DOHH2 (cell line): ENCODE measurements around the gene MC2R.

Experiments used
- H3F3A ChIP-seq: fragments of 200-600 bp; sonication (generic), shearing (Covaris generic); 2 replicates; pipeline ENCODE4 v1.6.0; 2016; ENCODE audit warnings: antibody characterized with exemption, mild to moderate bottlenecking; ENCODE audit not compliant: control insufficient read depth, insufficient read depth
- H3K27ac ChIP-seq: fragments of 200-600 bp; sonication (generic); 2 replicates; pipeline ENCODE4 v1.5.1; 2014; ENCODE audit warnings: low read depth, mild to moderate bottlenecking, low read length, moderate library complexity
- H3K27me3 ChIP-seq: fragments of 200-600 bp; sonication (generic); 2 replicates; pipeline ENCODE4 v1.6.1; 2014; ENCODE audit warnings: mild to moderate bottlenecking, low read length, mixed read lengths; ENCODE audit not compliant: control insufficient read depth
- H3K36me3 ChIP-seq: fragments of 200-600 bp; sonication (generic); 2 replicates; pipeline ENCODE4 v1.6.1; 2014; ENCODE audit warnings: mild to moderate bottlenecking, low read length, moderate library complexity, mixed read lengths; ENCODE audit not compliant: control insufficient read depth
- H3K4me1 ChIP-seq: fragments of 200-600 bp; sonication (generic); 2 replicates; pipeline ENCODE4 v1.6.1; 2014; ENCODE audit warnings: mild to moderate bottlenecking, low read length, mixed read lengths; ENCODE audit not compliant: control insufficient read depth
- H3K4me2 ChIP-seq: fragments of 200-600 bp; sonication (generic); 2 replicates; pipeline ENCODE4 v1.6.0; 2014; ENCODE audit warnings: mild to moderate bottlenecking, low read length, moderate library complexity
- H3K4me3 ChIP-seq: fragments of 200-600 bp; sonication (generic); 2 replicates; pipeline ENCODE4 v1.5.1; 2014; ENCODE audit warnings: mild to moderate bottlenecking, low read length, mixed read lengths
- H3K79me2 ChIP-seq: fragments of 200-600 bp; sonication (generic); 2 replicates; pipeline ENCODE4 v1.6.1; 2014; ENCODE audit warnings: mild to moderate bottlenecking, low read length, mixed read lengths; ENCODE audit not compliant: control insufficient read depth
- H3K9me2 ChIP-seq: fragments of 200-600 bp; sonication (generic); replicated peaks from 2 replicates; pipeline ENCODE4 v1.6.1; 2014; ENCODE audit warnings: mild to moderate bottlenecking, low read length, mixed read lengths; ENCODE audit not compliant: control insufficient read depth
- H3K9me3 ChIP-seq: fragments of 200-600 bp; sonication (generic); 2 replicates; pipeline ENCODE4 v1.6.1; 2014; ENCODE audit warnings: antibody characterized with exemption, low read length, mixed read lengths; ENCODE audit not compliant: control insufficient read depth, insufficient read depth
- H4K20me1 ChIP-seq: fragments of 200-600 bp; sonication (generic); 2 replicates; pipeline ENCODE4 v1.6.0; 2014; ENCODE audit warnings: low read depth, mild to moderate bottlenecking, antibody characterized with exemption, low read length, moderate library complexity; ENCODE audit not compliant: control insufficient read depth, insufficient read depth
- CTCF ChIP-seq: fragments of 200-600 bp; sonication (generic); IDR thresholded peaks from one replicate; pipeline ENCODE4 v1.5.1; 2014; ENCODE audit warnings: antibody characterized with exemption, mild to moderate bottlenecking, low read depth, low read length; ENCODE audit not compliant: poor library complexity, severe bottlenecking
- EZH2phosphoT487 ChIP-seq: fragments of 200-600 bp; sonication (generic); IDR thresholded peaks from 2 replicates; pipeline ENCODE4 v1.6.1; 2017; ENCODE audit warnings: borderline replicate concordance, mild to moderate bottlenecking, antibody characterized with exemption, low read length, moderate library complexity, mixed read lengths

MC2R gene

GRCh38 chr18:13913205-13913604 lies 2.1 kb downstream of the MC2R start:
- no peaks in the 10 kb centered on the region for H4K20me1 ChIP-seq
- no peak for TF ChIP-seq CTCF
- no peak for TF ChIP-seq EZH2phosphoT487
- no peaks in the 10 kb centered on the region for H3K9me2 ChIP-seq
- no peaks in the 10 kb centered on the region for H3F3A ChIP-seq
- no peak overlapping the region for H3K4me2 ChIP-seq
- no peaks in the 10 kb centered on the region for H3K79me2 ChIP-seq
- no peaks in the 10 kb centered on the region for H3K4me1 ChIP-seq
- no peaks in the 10 kb centered on the region for H3K36me3 ChIP-seq
- H3K9me3 ChIP-seq = no peaks in the 10 kb centered on the region
- H3K27me3 ChIP-seq = no peaks in the 10 kb centered on the region
- H3K4me3 ChIP-seq = no peak overlapping the region
- H3K27ac ChIP-seq = no peak overlapping the region

- Histone ChIP-seq H4K20me1 (no peaks in the 10 kb centered on the region), H3K9me2 (no peaks in the 10 kb centered on the region), H3K4me1 (no peaks in the 10 kb centered on the region), H3K27ac (no peak overlapping the region), H3K4me2 (no peak overlapping the region), H3K4me3 (no peak overlapping the region), H3F3A (no peaks in the 10 kb centered on the region), H3K9me3 (no peaks in the 10 kb centered on the region), H3K36me3 (no peaks in the 10 kb centered on the region), H3K27me3 (no peaks in the 10 kb centered on the region), H3K79me2 (no peaks in the 10 kb centered on the region)
- TF ChIP-seq EZH2phosphoT487 (no peak), CTCF (no peak)
Observed at GRCh38 chr18:13912601-13913000, 2.7 kb downstream of the MC2R start.

- no peak overlapping the region for H3K27ac ChIP-seq
- H3K36me3 ChIP-seq = no peaks in the 10 kb centered on the region
- H3K79me2 ChIP-seq = no peaks in the 10 kb centered on the region
- H4K20me1 ChIP-seq = no peaks in the 10 kb centered on the region
- no peaks in the 10 kb centered on the region for H3K9me2 ChIP-seq
- H3K9me3 ChIP-seq = no peaks in the 10 kb centered on the region
- H3K4me3 ChIP-seq = no peak overlapping the region
- H3K4me2 ChIP-seq = no peak overlapping the region
- no peaks in the 10 kb centered on the region for H3F3A ChIP-seq
- no peaks in the 10 kb centered on the region for H3K27me3 ChIP-seq
- no peaks in the 10 kb centered on the region for H3K4me1 ChIP-seq
- TF ChIP-seq CTCF (no peak), EZH2phosphoT487 (no peak)
Observed at GRCh38 chr18:13910986-13911385, 4.3 kb downstream of the MC2R start.

- Histone ChIP-seq H3K9me3 (no peaks in the 10 kb centered on the region), H3K27me3 (no peaks in the 10 kb centered on the region), H3K4me3 (no peak overlapping the region), H4K20me1 (no peaks in the 10 kb centered on the region), H3F3A (no peaks in the 10 kb centered on the region), H3K36me3 (no peaks in the 10 kb centered on the region), H3K79me2 (no peaks in the 10 kb centered on the region), H3K9me2 (no peaks in the 10 kb centered on the region), H3K4me1 (no peaks in the 10 kb centered on the region), H3K4me2 (no peak overlapping the region), H3K27ac (no peak overlapping the region)
- no peak for TF ChIP-seq EZH2phosphoT487
- TF ChIP-seq CTCF = no peak
Observed at GRCh38 chr18:13910501-13910900, 4.8 kb downstream of the MC2R start.
